HepG2 (cell line): ENCODE measurements around the gene RASA3. TPM values are rescaled to one million over a fixed set of nuclear protein-coding genes. Genes with fewer than 3 reads are reported as not detected.

ENCODE experiments used
- ATAC-seq: fragments of 200-7000 bp; cut with Tn5 transposase; 3 replicates; pipeline ENCODE4 v1.9.1; 2020; ENCODE audit warnings: mild to moderate bottlenecking, moderate library complexity
- BruUV-seq: library from RNA; stranded (reverse); fragments of 400-500 nt; replicated peaks from 2 replicates; lab custom pipeline; 2021; lab: Mats Ljungman, UMichigan
- CTCF ChIA-PET: fragments of 300-600 bp; formaldehyde crosslinking; extraction: SDS; loops from one replicate; lab custom pipeline; 2021; ENCODE audit warnings: low total read pairs, inconsistent platforms, low intra/inter-chr PET ratio; lab: Yijun Ruan, JAX
- POLR2A ChIA-PET: fragments of 350-600 bp; sonication (Branson Sonifier 250); formaldehyde crosslinking; loops from one replicate; lab custom pipeline; 2020; ENCODE audit warnings: antibody characterized with exemption, inconsistent platforms; lab: Yijun Ruan, JAX
- DNase-seq: peaks from one replicate; pipeline ENCODE4 v3.0.0-alpha.2; 2015; ENCODE audit warnings: low spot score
- FAIRE-seq: peaks from 3 replicates; lab custom pipeline; 2011; peaks lifted over from hg19 to GRCh38; lab: Jason Lieb, UNC
- H2AFZ ChIP-seq: one replicate; pipeline ENCODE4 v1.6.1; 2011; ENCODE audit warnings: low read length, inconsistent platforms
- H3K27ac ChIP-seq: fragments of 300-600 bp; 3 replicates; pipeline ENCODE4 v1.8.0; 2011; ENCODE audit warnings: mixed run types, mild to moderate bottlenecking, mixed read lengths, low read length, inconsistent platforms; ENCODE audit not compliant: insufficient read depth; ENCODE audit errors: extremely low read length
- H3K27me3 ChIP-seq, 2 experiments: fragments of 200-600 bp in 1 of 2; 2 replicates in 1 of 2; 3 replicates in 1 of 2; pipeline versions ENCODE4 v1.6.0 to v1.8.0; 2011; ENCODE audit warnings: low read length in 2 of 2, mild to moderate bottlenecking in 2 of 2, moderate library complexity in 2 of 2, inconsistent platforms in 1 of 2; ENCODE audit not compliant: insufficient read depth in 2 of 2, control insufficient read depth in 1 of 2
- H3K36me3 ChIP-seq, 2 experiments: fragments of 200-600 bp in 1 of 2; replicated peaks in 1 of 2; 2 replicates in 1 of 2; 3 replicates in 1 of 2; pipeline versions ENCODE4 v1.5.1 to v1.8.0; 2011; ENCODE audit warnings: low read length in 2 of 2, inconsistent platforms in 1 of 2; ENCODE audit not compliant: insufficient read depth in 2 of 2, control insufficient read depth in 1 of 2
- H3K4me1 ChIP-seq: 2 replicates; pipeline ENCODE4 v1.5.1; 2012; ENCODE audit warnings: low read length, inconsistent platforms; ENCODE audit not compliant: insufficient read depth
- H3K4me2 ChIP-seq: 2 replicates; pipeline ENCODE4 v1.6.0; 2011; ENCODE audit warnings: low read depth, low read length, inconsistent platforms
- H3K4me3 ChIP-seq, 3 experiments: fragments of 200-600 bp in 1 of 3; sonication (generic), shearing (Covaris generic) in 1 of 3; replicated peaks in 1 of 3; 2 replicates each; pipeline ENCODE4 v1.5.1; 2011 to 2016; ENCODE audit warnings: low read length in 3 of 3, inconsistent platforms in 2 of 3, low read depth in 2 of 3, mild to moderate bottlenecking in 2 of 3, control low read depth in 1 of 3, mixed read lengths in 1 of 3; ENCODE audit not compliant: insufficient read depth in 1 of 3
- H3K79me2 ChIP-seq: one replicate; pipeline ENCODE4 v1.6.1; 2011; ENCODE audit warnings: low read length, inconsistent platforms; ENCODE audit not compliant: insufficient read depth
- H3K9ac ChIP-seq: 2 replicates; pipeline ENCODE4 v1.6.0; 2011; ENCODE audit warnings: mild to moderate bottlenecking, low read depth, low read length, inconsistent platforms; ENCODE audit not compliant: insufficient read depth
- H3K9me3 ChIP-seq: 2 replicates; pipeline ENCODE4 v1.5.1; 2012; ENCODE audit warnings: mild to moderate bottlenecking, low read length
- H4K20me1 ChIP-seq: 2 replicates; pipeline ENCODE4 v1.6.0; 2011; ENCODE audit warnings: inconsistent platforms, mild to moderate bottlenecking, low read length, moderate library complexity; ENCODE audit not compliant: insufficient read depth
- HCFC1 ChIP-seq: fragments of 150-350 bp; IDR thresholded peaks from 2 replicates; pipeline ENCODE4 v1.6.1; 2014; ENCODE audit warnings: low read depth, low read length
- HNRNPUL1 ChIP-seq: fragments of 200-400 bp; formaldehyde crosslinking; IDR thresholded peaks from 2 replicates; pipeline ENCODE4 v1.6.1; 2017; ENCODE audit warnings: low read depth, mild to moderate bottlenecking, low read length, moderate library complexity
- MNT ChIP-seq: fragments of 450-650 bp; IDR thresholded peaks from 2 replicates; pipeline ENCODE4 v1.6.1; 2016
- MTA1 ChIP-seq: sonication (generic); formaldehyde crosslinking; IDR thresholded peaks from 2 replicates; pipeline ENCODE4 v1.4.0; 2020; ENCODE audit warnings: missing genetic modification reagents, mild to moderate bottlenecking, borderline replicate concordance
- YEATS2 ChIP-seq: sonication (generic); formaldehyde crosslinking; IDR thresholded peaks from 2 replicates; pipeline ENCODE4 v1.4.0; 2020; ENCODE audit warnings: missing genetic modification reagents, borderline replicate concordance
- ZNF605 ChIP-seq: sonication (generic); formaldehyde crosslinking; IDR thresholded peaks from 2 replicates; pipeline ENCODE4 v1.8.0; 2022; ENCODE audit warnings: mild to moderate bottlenecking, missing genetic modification reagents
- WGBS: methylation state at CpG from one replicate; pipeline ENCODE4 v1.1.6; 2017; ENCODE audit warnings: low lambda C conversion rate; 5-methylcytosine and 5-hydroxymethylcytosine counted together
- in situ Hi-C: cut with HindIII; loops from 2 replicates; pipeline ENCODE4 v1.10.0; 2017; ENCODE audit warnings: low pct_unique_long_range_greater_than_20kb; ENCODE audit not compliant: extremely low pct_ligation_motif_present
- intact Hi-C: fragments of 100-400 bp; cut with micrococcal nuclease; formaldehyde crosslinking; loops from one replicate; pipeline ENCODE4 v1.10.0; 2022; ENCODE audit not compliant: unreplicated experiment
- polyA plus RNA-seq, 8 experiments: library from polyadenylated mRNA; depleted of rRNA in 3 of 8; stranded (reverse) in 7 of 8; unstranded in 1 of 8; fragments of >200 nt; fragmentation: Illumina TruSeq in 4 of 8; extraction: Trizol in 4 of 8; gene quantifications; 2 replicates each; pipeline versions ENCODE4 v1.2.1 to v1.2.3, GENCODE V29; 2011 to 2016; ENCODE audit warnings: low read depth in 4 of 8, missing spikeins in 1 of 8, mixed read lengths in 1 of 8; ENCODE audit not compliant: insufficient read depth in 1 of 8
- total RNA-seq, 5 experiments: library from RNA; depleted of rRNA; stranded (reverse); fragments of >200 nt; fragmentation: Illumina TruSeq; extraction: Trizol; gene quantifications; 2 replicates each; pipeline ENCODE4 v1.2.3, GENCODE V29; 2016; ENCODE audit warnings: low read depth in 1 of 5
- TF ChIP-seq, protein P1 (sequence below): sonication (generic); formaldehyde crosslinking; conservative IDR thresholded peaks from 2 replicates; pipeline ENCODE4 v1.4.0; 2020; ENCODE audit warnings: missing genetic modification reagents

The RASA3 gene
- total and polyA plus RNA-seq, 2 of the 13 experiments (the other 11 are each of a cell fraction or from before 2014, with no cell fraction given), result 0.05 TPM; not detected in 1

- BruUV-seq, result no TSS peak
- intact Hi-C loops (no loop called here), in situ Hi-C loops (no loop called here)
- H3K79me2 ChIP-seq, result no peaks in the 10 kb centered on the region
- H3K4me1 ChIP-seq, result no peaks in the 10 kb centered on the region
- no peak overlapping the region for H3K9ac ChIP-seq
- CTCF ChIA-PET, result no interaction called here
- no peaks in the 10 kb centered on the region for H3K36me3 ChIP-seq
- TF ChIP-seq MTA1 (CRISPR knock-in tag) (0 out of 2 replicates have a peak, but pooled peaks have one; percentile 22), MNT (peak; percentile 98), YEATS2 (CRISPR knock-in tag) (no peak)
- DNase-seq (no peak), ATAC-seq (no peak), FAIRE-seq (no peak)
- peaks cover 9 to 59% of the 10 kb centered on the region in 2 experiments; a peak in 4 of 5 replicates for H3K27me3 ChIP-seq
- no peaks in the 10 kb centered on the region for H4K20me1 ChIP-seq
- POLR2A ChIA-PET, result no interaction called here
- H3K9me3 ChIP-seq, result no peaks in the 10 kb centered on the region
- WGBS, result 70% methylated on average over 8 of the region's 24 CpGs
- no peak overlapping the region for H2AFZ ChIP-seq
- H3K27ac ChIP-seq, result no peak overlapping the region
- no peak overlapping the region for H3K4me3 ChIP-seq
- no peak overlapping the region for H3K4me2 ChIP-seq
Measured at GRCh38 chr13:114054830-114055439, 77.5 kb downstream of the RASA3 start.

- H3K36me3 ChIP-seq, result no peaks in the 10 kb centered on the region
- no peaks in the 10 kb centered on the region for H3K9me3 ChIP-seq
- peaks cover 8 to 62% of the 10 kb centered on the region in 2 experiments; a peak in 4 of 5 replicates for H3K27me3 ChIP-seq
- CTCF ChIA-PET, result no interaction called here
- no peak for DNase-seq
- no peaks in the 10 kb centered on the region for H3K4me1 ChIP-seq
- H3K27ac ChIP-seq, result no peak overlapping the region
- no peak for FAIRE-seq
- no peaks in the 10 kb centered on the region for H3K79me2 ChIP-seq
- ATAC-seq, result no peak
- no peak overlapping the region for H3K9ac ChIP-seq
- in situ Hi-C loops, result no loop called here
- TF ChIP-seq HNRNPUL1, result no peak
- no peak for TF ChIP-seq HCFC1
- TF ChIP-seq ZNF605 (CRISPR knock-in tag), result no peak
- no peak for TF ChIP-seq MTA1 (CRISPR knock-in tag)
- TF ChIP-seq, protein P1, sequence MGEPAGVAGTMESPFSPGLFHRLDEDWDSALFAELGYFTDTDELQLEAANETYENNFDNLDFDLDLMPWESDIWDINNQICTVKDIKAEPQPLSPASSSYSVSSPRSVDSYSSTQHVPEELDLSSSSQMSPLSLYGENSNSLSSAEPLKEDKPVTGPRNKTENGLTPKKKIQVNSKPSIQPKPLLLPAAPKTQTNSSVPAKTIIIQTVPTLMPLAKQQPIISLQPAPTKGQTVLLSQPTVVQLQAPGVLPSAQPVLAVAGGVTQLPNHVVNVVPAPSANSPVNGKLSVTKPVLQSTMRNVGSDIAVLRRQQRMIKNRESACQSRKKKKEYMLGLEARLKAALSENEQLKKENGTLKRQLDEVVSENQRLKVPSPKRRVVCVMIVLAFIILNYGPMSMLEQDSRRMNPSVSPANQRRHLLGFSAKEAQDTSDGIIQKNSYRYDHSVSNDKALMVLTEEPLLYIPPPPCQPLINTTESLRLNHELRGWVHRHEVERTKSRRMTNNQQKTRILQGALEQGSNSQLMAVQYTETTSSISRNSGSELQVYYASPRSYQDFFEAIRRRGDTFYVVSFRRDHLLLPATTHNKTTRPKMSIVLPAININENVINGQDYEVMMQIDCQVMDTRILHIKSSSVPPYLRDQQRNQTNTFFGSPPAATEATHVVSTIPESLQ (CRISPR knock-in tag), result no peak
- POLR2A ChIA-PET, result no interaction called here
- WGBS, result 40% methylated on average over 5 of the region's 5 CpGs
- no peak overlapping the region for H2AFZ ChIP-seq
- no peak overlapping the region for H3K4me3 ChIP-seq
- intact Hi-C loops, result no loop called here
- no TSS peak for BruUV-seq
- H4K20me1 ChIP-seq, result no peaks in the 10 kb centered on the region
- H3K4me2 ChIP-seq, result no peak overlapping the region
Measured at GRCh38 chr13:114054264-114054663, 78.2 kb downstream of the RASA3 start.
